ENCODE results near the gene TTLL3. TPM values are rescaled to one million over a fixed set of nuclear protein-coding genes. Genes with fewer than 3 reads are reported as not detected.

Gene TTLL3
- total and polyA plus RNA-seq, 2 of the 13 experiments (the other 11 are each of a cell fraction or from before 2014, with no cell fraction given) = 9.5 to 51.2 TPM

DNA sequence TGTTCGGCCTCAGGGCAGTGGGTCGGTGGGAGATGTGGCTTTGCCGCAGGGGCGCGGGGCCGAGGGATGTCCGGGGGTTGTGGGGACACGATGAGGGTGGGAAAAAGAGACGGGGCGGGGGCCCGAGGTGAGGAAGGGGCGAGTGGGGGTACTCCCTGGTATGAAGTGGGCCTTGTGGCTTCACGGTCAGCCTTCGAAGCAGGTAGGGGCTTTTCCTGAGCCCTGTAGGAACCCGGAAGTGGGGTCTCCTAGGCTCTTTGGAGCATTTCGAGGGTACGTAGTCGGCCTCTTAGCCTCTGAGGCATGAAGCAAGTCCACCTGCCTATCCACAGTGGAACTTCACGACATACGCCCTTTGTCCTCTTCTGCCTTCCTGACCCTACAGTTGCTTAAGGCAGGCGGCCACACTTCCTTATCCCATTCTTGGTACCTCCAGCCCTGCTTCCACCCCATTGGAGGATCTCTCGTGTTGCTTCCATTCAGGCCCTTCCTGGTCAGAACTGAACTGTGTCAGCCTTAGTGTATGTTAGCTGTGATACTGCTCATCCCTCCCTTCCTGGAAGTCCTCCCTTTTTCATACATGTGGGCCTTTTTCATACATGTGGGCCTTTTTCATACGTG is 16.8 kb upstream of the TTLL3 start (continued):
- TF ChIP-seq, protein P1, sequence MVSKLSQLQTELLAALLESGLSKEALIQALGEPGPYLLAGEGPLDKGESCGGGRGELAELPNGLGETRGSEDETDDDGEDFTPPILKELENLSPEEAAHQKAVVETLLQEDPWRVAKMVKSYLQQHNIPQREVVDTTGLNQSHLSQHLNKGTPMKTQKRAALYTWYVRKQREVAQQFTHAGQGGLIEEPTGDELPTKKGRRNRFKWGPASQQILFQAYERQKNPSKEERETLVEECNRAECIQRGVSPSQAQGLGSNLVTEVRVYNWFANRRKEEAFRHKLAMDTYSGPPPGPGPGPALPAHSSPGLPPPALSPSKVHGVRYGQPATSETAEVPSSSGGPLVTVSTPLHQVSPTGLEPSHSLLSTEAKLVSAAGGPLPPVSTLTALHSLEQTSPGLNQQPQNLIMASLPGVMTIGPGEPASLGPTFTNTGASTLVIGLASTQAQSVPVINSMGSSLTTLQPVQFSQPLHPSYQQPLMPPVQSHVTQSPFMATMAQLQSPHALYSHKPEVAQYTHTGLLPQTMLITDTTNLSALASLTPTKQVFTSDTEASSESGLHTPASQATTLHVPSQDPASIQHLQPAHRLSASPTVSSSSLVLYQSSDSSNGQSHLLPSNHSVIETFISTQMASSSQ (IDR thresholded peaks at IDR 0.05; ENCODE audit: low read depth) = no peak
- TF ChIP-seq, protein P1 (CRISPR knock-in tag; IDR thresholded peaks at IDR 0.05; ENCODE audit: borderline replicate concordance) = no peak
- TF ChIP-seq, protein P2, sequence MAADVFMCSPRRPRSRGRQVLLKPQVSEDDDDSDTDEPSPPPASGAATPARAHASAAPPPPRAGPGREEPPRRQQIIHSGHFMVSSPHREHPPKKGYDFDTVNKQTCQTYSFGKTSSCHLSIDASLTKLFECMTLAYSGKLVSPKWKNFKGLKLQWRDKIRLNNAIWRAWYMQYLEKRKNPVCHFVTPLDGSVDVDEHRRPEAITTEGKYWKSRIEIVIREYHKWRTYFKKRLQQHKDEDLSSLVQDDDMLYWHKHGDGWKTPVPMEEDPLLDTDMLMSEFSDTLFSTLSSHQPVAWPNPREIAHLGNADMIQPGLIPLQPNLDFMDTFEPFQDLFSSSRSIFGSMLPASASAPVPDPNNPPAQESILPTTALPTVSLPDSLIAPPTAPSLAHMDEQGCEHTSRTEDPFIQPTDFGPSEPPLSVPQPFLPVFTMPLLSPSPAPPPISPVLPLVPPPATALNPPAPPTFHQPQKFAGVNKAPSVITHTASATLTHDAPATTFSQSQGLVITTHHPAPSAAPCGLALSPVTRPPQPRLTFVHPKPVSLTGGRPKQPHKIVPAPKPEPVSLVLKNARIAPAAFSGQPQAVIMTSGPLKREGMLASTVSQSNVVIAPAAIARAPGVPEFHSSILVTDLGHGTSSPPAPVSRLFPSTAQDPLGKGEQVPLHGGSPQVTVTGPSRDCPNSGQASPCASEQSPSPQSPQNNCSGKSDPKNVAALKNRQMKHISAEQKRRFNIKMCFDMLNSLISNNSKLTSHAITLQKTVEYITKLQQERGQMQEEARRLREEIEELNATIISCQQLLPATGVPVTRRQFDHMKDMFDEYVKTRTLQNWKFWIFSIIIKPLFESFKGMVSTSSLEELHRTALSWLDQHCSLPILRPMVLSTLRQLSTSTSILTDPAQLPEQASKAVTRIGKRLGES (CRISPR knock-in tag; IDR thresholded peaks at IDR 0.05; ENCODE audit: borderline replicate concordance) = no peak
- TF ChIP-seq ZNF101 (CRISPR knock-in tag; IDR thresholded peaks at IDR 0.05; ENCODE audit: borderline replicate concordance, low read depth) (no peak), ZBTB8A (CRISPR knock-in tag; IDR thresholded peaks at IDR 0.05; ENCODE audit: borderline replicate concordance, low read depth) (no peak), PRPF4 (IDR thresholded peaks at IDR 0.05; ENCODE audit: low read depth, low read length, poor library complexity, severe bottlenecking) (no peak), MAFG (CRISPR knock-in tag; IDR thresholded peaks at IDR 0.05) (no peak), GATA4 (IDR thresholded peaks at IDR 0.05; ENCODE audit: borderline replicate concordance, low read depth) (no peak), ZNF510 (CRISPR knock-in tag; IDR thresholded peaks at IDR 0.05; ENCODE audit: low read depth) (no peak)
- TF ChIP-seq, protein P3, sequence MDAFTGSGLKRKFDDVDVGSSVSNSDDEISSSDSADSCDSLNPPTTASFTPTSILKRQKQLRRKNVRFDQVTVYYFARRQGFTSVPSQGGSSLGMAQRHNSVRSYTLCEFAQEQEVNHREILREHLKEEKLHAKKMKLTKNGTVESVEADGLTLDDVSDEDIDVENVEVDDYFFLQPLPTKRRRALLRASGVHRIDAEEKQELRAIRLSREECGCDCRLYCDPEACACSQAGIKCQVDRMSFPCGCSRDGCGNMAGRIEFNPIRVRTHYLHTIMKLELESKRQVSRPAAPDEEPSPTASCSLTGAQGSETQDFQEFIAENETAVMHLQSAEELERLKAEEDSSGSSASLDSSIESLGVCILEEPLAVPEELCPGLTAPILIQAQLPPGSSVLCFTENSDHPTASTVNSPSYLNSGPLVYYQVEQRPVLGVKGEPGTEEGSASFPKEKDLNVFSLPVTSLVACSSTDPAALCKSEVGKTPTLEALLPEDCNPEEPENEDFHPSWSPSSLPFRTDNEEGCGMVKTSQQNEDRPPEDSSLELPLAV (CRISPR knock-in tag; conservative IDR thresholded peaks at IDR 0.05; ENCODE audit: low read depth) = no peak
- TF ChIP-seq, protein P4, sequence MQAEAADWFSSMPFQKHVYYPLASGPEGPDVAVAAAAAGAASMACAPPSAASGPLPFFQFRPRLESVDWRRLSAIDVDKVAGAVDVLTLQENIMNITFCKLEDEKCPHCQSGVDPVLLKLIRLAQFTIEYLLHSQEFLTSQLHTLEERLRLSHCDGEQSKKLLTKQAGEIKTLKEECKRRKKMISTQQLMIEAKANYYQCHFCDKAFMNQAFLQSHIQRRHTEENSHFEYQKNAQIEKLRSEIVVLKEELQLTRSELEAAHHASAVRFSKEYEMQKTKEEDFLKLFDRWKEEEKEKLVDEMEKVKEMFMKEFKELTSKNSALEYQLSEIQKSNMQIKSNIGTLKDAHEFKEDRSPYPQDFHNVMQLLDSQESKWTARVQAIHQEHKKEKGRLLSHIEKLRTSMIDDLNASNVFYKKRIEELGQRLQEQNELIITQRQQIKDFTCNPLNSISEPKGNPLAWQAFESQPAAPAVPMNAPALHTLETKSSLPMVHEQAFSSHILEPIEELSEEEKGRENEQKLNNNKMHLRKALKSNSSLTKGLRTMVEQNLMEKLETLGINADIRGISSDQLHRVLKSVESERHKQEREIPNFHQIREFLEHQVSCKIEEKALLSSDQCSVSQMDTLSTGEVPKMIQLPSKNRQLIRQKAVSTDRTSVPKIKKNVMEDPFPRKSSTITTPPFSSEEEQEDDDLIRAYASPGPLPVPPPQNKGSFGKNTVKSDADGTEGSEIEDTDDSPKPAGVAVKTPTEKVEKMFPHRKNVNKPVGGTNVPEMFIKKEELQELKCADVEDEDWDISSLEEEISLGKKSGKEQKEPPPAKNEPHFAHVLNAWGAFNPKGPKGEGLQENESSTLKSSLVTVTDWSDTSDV (CRISPR knock-in tag; IDR thresholded peaks at IDR 0.05) = 0 out of 2 replicates have a peak, but pooled peaks have one; percentile 64
- TF ChIP-seq, protein P5, sequence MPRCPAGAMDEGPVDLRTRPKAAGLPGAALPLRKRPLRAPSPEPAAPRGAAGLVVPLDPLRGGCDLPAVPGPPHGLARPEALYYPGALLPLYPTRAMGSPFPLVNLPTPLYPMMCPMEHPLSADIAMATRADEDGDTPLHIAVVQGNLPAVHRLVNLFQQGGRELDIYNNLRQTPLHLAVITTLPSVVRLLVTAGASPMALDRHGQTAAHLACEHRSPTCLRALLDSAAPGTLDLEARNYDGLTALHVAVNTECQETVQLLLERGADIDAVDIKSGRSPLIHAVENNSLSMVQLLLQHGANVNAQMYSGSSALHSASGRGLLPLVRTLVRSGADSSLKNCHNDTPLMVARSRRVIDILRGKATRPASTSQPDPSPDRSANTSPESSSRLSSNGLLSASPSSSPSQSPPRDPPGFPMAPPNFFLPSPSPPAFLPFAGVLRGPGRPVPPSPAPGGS (CRISPR knock-in tag; IDR thresholded peaks at IDR 0.05) = no peak
- TF ChIP-seq, protein P6, sequence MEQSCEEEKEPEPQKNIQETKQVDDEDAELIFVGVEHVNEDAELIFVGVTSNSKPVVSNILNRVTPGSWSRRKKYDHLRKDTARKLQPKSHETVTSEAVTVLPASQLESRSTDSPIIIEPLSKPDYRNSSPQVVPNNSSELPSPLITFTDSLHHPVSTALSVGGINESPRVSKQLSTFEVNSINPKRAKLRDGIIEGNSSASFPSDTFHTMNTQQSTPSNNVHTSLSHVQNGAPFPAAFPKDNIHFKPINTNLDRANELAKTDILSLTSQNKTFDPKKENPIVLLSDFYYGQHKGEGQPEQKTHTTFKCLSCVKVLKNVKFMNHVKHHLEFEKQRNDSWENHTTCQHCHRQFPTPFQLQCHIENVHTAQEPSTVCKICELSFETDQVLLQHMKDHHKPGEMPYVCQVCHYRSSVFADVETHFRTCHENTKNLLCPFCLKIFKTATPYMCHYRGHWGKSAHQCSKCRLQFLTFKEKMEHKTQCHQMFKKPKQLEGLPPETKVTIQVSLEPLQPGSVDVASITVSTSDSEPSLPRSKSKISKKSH (CRISPR knock-in tag; IDR thresholded peaks at IDR 0.05; ENCODE audit: borderline replicate concordance) = peak; percentile 35; the same call in 1 of the 2 replicates

All from HepG2 (cell line).